ENCODE measurements around the gene ABI1.

DNA sequence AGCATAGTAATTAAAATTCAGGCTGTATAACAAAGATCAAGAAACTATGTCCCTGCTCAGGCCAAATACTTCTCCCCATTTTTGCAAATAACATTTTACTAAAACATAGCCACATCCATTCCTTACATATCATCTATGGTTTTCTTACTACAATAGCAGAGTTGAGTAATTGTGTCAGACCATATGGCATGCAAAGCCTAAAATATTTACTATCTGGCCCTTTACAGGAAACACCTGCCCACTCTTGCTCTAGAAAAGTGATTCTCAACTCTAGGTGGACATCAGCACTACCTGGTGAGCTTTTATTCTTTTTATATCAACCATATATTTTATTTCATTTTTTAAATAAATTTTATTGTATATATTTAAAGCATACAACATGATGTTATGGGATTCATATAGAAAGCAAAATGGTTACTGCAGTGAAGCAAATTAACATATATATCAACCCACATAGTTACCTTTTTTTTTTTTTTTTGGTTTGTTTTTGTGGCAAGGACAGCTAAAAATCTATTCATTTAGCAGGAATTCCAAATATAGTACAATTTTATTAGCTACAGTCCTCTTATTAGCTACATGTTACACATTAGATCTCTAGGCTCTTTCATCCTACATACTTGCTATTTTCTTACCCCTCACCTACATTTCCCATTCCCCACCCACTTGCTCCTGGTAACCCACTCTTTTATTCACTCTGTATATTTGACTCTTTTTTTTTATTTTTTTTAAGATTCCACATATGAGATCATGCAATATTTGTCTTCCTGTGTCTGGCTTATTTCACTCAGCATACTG lies 19.6 kb downstream of the ABI1 start:
- no peak for TF ChIP-seq ATF7 (IDR thresholded peaks at IDR 0.05)
- TF ChIP-seq, protein P1, sequence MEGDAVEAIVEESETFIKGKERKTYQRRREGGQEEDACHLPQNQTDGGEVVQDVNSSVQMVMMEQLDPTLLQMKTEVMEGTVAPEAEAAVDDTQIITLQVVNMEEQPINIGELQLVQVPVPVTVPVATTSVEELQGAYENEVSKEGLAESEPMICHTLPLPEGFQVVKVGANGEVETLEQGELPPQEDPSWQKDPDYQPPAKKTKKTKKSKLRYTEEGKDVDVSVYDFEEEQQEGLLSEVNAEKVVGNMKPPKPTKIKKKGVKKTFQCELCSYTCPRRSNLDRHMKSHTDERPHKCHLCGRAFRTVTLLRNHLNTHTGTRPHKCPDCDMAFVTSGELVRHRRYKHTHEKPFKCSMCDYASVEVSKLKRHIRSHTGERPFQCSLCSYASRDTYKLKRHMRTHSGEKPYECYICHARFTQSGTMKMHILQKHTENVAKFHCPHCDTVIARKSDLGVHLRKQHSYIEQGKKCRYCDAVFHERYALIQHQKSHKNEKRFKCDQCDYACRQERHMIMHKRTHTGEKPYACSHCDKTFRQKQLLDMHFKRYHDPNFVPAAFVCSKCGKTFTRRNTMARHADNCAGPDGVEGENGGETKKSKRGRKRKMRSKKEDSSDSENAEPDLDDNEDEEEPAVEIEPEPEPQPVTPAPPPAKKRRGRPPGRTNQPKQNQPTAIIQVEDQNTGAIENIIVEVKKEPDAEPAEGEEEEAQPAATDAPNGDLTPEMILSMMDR (IDR thresholded peaks at IDR 0.05 in 2 of 3, conservative IDR thresholded peaks at IDR 0.05 in 1 of 3; ENCODE audit: insufficient read depth in 2 of 3, low read depth in 1 of 3, low read length in 3 of 3), result no peak
- no peak for TF ChIP-seq SRF (CRISPR knock-in tag; IDR thresholded peaks at IDR 0.05)
- no peak for TF ChIP-seq ZNF175 (CRISPR knock-in tag; IDR thresholded peaks at IDR 0.05; ENCODE audit: low read depth)
- TF ChIP-seq ZNF507 (tag; conservative IDR thresholded peaks at IDR 0.05), result no peak
- TF ChIP-seq RBM17 (IDR thresholded peaks at IDR 0.05; ENCODE audit: borderline replicate concordance, low read depth, low read length), result no peak
